ENCODE results near the gene VAMP5.

DNA sequence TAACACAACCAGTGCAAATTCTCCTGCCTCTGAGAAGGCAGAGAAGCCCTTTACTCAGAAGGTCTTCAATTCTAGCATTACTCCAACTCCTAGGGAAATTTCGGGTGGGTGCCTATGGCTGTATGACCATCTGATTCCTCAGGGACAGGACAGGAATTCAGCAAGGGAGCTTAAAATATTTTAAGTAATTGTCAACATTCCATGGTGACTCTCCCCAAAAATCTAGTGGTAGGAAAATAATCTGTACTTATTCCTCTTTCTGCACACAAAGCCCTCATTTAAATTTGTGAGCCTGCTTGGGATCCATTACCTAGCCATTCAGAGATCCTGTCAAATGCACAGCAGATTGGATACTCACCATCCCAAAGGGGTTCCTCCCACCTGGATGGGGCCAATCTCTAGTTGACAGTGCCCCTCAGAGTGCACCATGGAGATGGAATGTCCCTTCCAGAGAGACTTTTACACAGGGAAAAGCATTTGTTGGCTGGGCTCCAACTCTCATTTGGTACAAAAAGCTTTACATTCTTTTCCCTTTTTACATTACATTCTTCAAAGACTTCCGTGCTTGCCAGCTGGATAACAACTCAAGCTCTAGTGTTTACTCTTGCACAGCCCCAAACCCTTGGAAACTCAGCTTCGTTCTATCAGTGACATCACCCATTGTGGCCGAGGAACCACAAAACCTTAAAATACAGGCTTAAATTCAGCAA lies 21.3 kb downstream of the VAMP5 start:
- TF ChIP-seq CTCF (IDR thresholded peaks at IDR 0.05) (no peak), POLR2A (IDR thresholded peaks at IDR 0.05) (no peak), EP300 (IDR thresholded peaks at IDR 0.05) (peak in 1 of 4 donors; percentile 9)
